T follicular helper cell (primary cell): Measurements from ENCODE around the gene CHST2.

ENCODE experiments used
- DNase-seq: peaks from one replicate; pipeline ENCODE4 v3.0.0-alpha.2; 2020; ENCODE audit warnings: low read depth

The CHST2 gene

GRCh38 chr3:143166376-143166775, 46.8 kb downstream of the CHST2 start:
- no peak for DNase-seq

DNA sequence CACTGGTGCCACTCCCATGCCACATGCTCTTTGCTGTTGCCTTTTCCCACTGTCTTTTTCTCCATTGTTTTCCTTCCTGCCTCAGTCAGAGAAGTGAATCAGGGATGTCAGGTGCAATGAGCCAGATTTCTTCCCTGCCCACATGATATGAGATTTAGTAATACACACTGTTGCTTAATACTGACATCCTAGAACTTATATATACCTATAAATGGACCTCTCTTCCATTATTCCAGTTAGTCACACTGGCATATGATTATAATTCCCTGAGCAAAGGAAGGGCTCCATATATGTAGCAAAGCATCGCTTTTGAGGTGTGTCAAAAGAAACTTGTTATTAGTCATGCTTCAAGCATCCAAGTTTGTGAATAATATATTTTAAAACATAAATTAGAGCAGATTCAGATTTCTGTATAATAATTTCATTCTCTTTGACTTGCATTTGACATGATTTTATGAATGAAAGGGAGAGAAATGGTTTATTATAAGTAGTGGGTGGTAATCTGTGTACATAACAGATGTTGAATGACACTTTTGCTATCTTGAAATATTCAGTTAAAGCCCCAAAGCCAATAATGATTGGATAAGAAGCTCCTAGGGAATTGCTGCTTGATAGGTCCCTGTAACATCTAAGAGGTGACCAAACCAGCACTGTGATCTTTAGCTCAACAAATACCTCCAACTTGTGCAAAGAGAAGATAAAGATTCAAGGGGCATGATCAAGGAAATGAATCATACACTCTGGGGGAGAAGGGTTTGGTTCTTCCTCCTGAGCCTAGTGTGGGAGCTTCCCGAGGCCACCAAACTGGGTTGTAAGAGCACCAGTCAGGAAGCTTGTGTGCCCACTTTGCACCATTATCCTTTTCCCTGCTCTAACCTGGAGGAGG, 48.6 kb downstream of the CHST2 start:
- no peak for DNase-seq

DNA sequence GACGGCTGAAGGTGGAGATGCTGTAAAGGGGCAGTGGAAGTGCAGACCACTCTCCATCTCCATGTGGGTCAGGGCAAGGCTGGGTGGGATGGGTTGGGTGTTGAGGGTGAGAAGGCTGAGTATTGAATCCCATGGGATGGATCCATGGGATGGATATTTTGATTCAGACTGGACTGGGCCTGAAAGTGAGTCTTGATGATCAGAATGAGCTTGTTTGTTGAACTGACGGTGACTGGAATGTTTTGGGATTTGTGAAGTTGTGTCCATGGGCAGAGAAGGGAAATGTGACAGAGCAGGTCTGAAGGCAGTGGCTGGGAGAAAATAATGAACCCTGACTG, 49.3 kb downstream of the CHST2 start:
- DNase-seq = no peak

GRCh38 chr3:143170074-143170473, 50.5 kb downstream of the CHST2 start:
- DNase-seq = no peak

DNA sequence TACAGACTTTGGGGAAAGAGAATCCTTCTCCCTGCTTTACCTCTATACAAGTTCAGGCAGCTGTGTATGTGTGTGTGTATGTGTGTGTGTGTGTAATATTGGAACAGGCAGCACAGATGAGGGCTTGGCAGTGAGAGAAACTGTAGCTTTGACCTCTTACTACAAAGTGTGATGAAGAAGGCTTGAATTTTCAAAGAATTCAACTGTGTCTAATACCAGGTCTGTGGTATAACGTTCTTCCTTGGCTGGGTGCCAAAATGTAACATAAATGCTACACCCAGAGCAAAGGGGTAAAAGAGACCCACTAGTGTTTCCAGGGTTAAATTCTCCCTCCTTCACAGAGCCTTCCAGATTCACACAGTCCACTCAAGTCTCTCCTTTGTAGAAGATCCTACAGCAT, 51.1 kb downstream of the CHST2 start:
- no peak for DNase-seq

- no peak for DNase-seq
These were observed 51.8 kb downstream of the CHST2 start for GRCh38 chr3:143171141-143171980.

- no peak for DNase-seq
These were observed 52.7 kb downstream of the CHST2 start for GRCh38 chr3:143172062-143172794.

GRCh38 chr3:143172795-143173145, 53.2 kb downstream of the CHST2 start:
- DNase-seq = no peak

DNA sequence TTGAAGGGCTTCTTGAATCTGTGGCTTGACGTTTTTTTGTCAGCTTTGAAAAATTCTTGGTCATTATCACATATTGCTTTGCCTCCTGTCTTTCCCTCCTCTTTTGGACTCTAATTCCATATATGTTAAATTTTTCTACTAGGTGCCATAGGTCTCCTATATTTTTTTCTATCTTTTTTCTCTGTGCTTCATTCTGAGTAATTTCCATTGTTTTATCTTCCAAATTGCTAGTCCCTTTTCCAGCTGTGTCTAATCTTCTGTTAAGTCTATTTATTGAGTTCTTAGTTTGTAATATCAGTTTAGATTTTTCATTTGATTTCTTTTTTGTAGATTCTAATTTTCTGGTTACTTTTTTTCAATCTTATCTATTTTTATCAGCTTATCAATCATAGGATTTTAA, 53.7 kb downstream of the CHST2 start:
- no peak for DNase-seq
